GM19193 (cell line): Measurements from ENCODE around the gene RCAN2.

ENCODE experiments used
- POLR2A ChIP-seq: IDR thresholded peaks from 4 replicates; pipeline ENCODE4 v1.6.1; 2011; ENCODE audit not compliant: insufficient read depth, insufficient read length; ENCODE audit errors: extremely low read depth

The RCAN2 gene

GRCh38 chr6:46281110-46281509, 210.1 kb downstream of the RCAN2 start:
- TF ChIP-seq POLR2A = no peak

- TF ChIP-seq POLR2A = no peak
Observed at GRCh38 chr6:46279874-46280273, 211.4 kb downstream of the RCAN2 start.

GRCh38 chr6:46276576-46277142, 214.6 kb downstream of the RCAN2 start:
- TF ChIP-seq POLR2A = no peak

- no peak for TF ChIP-seq POLR2A
Observed at GRCh38 chr6:46274502-46274901, 216.7 kb downstream of the RCAN2 start.

- no peak for TF ChIP-seq POLR2A
Observed at GRCh38 chr6:46273911-46274310, 217.3 kb downstream of the RCAN2 start.

GRCh38 chr6:46271728-46272127, 219.5 kb downstream of the RCAN2 start:
- TF ChIP-seq POLR2A = no peak

- TF ChIP-seq POLR2A = no peak
Observed at GRCh38 chr6:46271107-46271506, 220.1 kb downstream of the RCAN2 start.

GRCh38 chr6:46270336-46270735, 220.9 kb downstream of the RCAN2 start:
- TF ChIP-seq POLR2A = no peak

GRCh38 chr6:46269447-46270229, 221.6 kb downstream of the RCAN2 start:
- no peak for TF ChIP-seq POLR2A

- TF ChIP-seq POLR2A = no peak
Observed at GRCh38 chr6:46267515-46267914, 223.7 kb downstream of the RCAN2 start.

GRCh38 chr6:46265373-46265772, 225.9 kb downstream of the RCAN2 start:
- no peak for TF ChIP-seq POLR2A

- no peak for TF ChIP-seq POLR2A
Observed at GRCh38 chr6:46263707-46264086, 227.6 kb downstream of the RCAN2 start.

GRCh38 chr6:46262928-46263706, 228.1 kb downstream of the RCAN2 start:
- TF ChIP-seq POLR2A = no peak

- TF ChIP-seq POLR2A = no peak
Observed at GRCh38 chr6:46258249-46258648, 233.0 kb downstream of the RCAN2 start.

- TF ChIP-seq POLR2A = no peak
Observed at GRCh38 chr6:46255528-46255927, 235.7 kb downstream of the RCAN2 start.

- TF ChIP-seq POLR2A = no peak
Observed at GRCh38 chr6:46254946-46255345, 236.3 kb downstream of the RCAN2 start.
